Endothelial cell of hepatic sinusoid (primary cell): Measurements from ENCODE around the gene PITPNM3.
"Not testable (repeated sequence)": the region's sequence is repeated elsewhere in the genome, so short reads cannot be mapped to it uniquely, and the experiment has no call there.

Experiments used
- in situ Hi-C: cut with HindIII; loops from 2 replicates; pipeline ENCODE4 v1.10.0; 2017; ENCODE audit warnings: low sequenced_read_pairs

Gene PITPNM3

GRCh38 chr17:6556121-6557039 is at the start of gene PITPNM3:
PITPNM3 (minus strand) TSS chr17:6556555; CDS start chr17:6556406, 149 bp downstream.
- in situ Hi-C loops, result no loop called here

GRCh38 chr17:6605142-6605541 is 48.8 kb upstream of the PITPNM3 start:
- in situ Hi-C loops, result loop anchor here (5.0 kb wide), 1 partner anchor 43 kb away; no protein-coding TSS in a partner anchor

GRCh38 chr17:6603744-6604325 is 47.5 kb upstream of the PITPNM3 start:
- in situ Hi-C loops, result no loop called here

GRCh38 chr17:6602141-6602540 is 45.8 kb upstream of the PITPNM3 start:
- in situ Hi-C loops, result no loop called here

- in situ Hi-C loops, result no loop called here
Observed at GRCh38 chr17:6599364-6599763, 43.0 kb upstream of the PITPNM3 start.

- in situ Hi-C loops, result no loop called here
Observed at GRCh38 chr17:6597727-6598126, 41.4 kb upstream of the PITPNM3 start.

GRCh38 chr17:6596941-6597340 is 40.6 kb upstream of the PITPNM3 start:
- in situ Hi-C loops, result no loop called here

- in situ Hi-C loops, result no loop called here
Observed at GRCh38 chr17:6596511-6596910, 40.2 kb upstream of the PITPNM3 start.

- in situ Hi-C loops, result no loop called here
Observed at GRCh38 chr17:6596081-6596480, 39.7 kb upstream of the PITPNM3 start.

GRCh38 chr17:6593371-6593770 is 37.0 kb upstream of the PITPNM3 start:
- in situ Hi-C loops, result not testable (repeated sequence)

- in situ Hi-C loops, result no loop called here
Observed at GRCh38 chr17:6592173-6592572, 35.8 kb upstream of the PITPNM3 start.

GRCh38 chr17:6591599-6592158 is 35.3 kb upstream of the PITPNM3 start:
- in situ Hi-C loops, result no loop called here

- in situ Hi-C loops, result no loop called here
Observed at GRCh38 chr17:6589266-6589946, 33.1 kb upstream of the PITPNM3 start.

- in situ Hi-C loops, result no loop called here
Observed at GRCh38 chr17:6588165-6588564, 31.8 kb upstream of the PITPNM3 start.

- in situ Hi-C loops, result no loop called here
Observed at GRCh38 chr17:6587310-6587709, 31.0 kb upstream of the PITPNM3 start.

GRCh38 chr17:6583411-6583810 is 27.1 kb upstream of the PITPNM3 start:
- in situ Hi-C loops, result no loop called here

GRCh38 chr17:6580625-6581024 is 24.3 kb upstream of the PITPNM3 start:
- in situ Hi-C loops, result no loop called here

- in situ Hi-C loops, result no loop called here
Observed at GRCh38 chr17:6578491-6578890, 22.1 kb upstream of the PITPNM3 start.

GRCh38 chr17:6577686-6578263 is 21.4 kb upstream of the PITPNM3 start:
- in situ Hi-C loops, result no loop called here

- in situ Hi-C loops, result no loop called here
Observed at GRCh38 chr17:6576038-6576785, 19.9 kb upstream of the PITPNM3 start.
